GM12878 (cell line): Measurements from ENCODE around the gene ZBTB16. TPM values are rescaled to one million over a fixed set of nuclear protein-coding genes. Genes with fewer than 3 reads are reported as not detected.

Experiments used
- ATAC-seq: fragments of 200-7000 bp; cut with Tn5 transposase; 3 replicates; pipeline ENCODE4 v1.9.1; 2020; ENCODE audit warnings: mild to moderate bottlenecking, moderate library complexity
- BruUV-seq: library from RNA; stranded (reverse); fragments of 400-500 nt; replicated peaks from 2 replicates; lab custom pipeline; 2021; lab: Mats Ljungman, UMichigan
- CTCF ChIA-PET: fragments of 300-600 bp; sonication (Branson Sonifier 250); formaldehyde crosslinking; extraction: SDS; loops from one replicate; lab custom pipeline; 2021; ENCODE audit warnings: inconsistent platforms; lab: Yijun Ruan, JAX
- POLR2A ChIA-PET: fragments of 350-600 bp; formaldehyde crosslinking; extraction: SDS; loops from one replicate; lab custom pipeline; 2021; ENCODE audit warnings: inconsistent platforms; lab: Charles Lee
- RAD21 ChIA-PET: fragments of 300-600 bp; sonication (Branson Sonifier 250); formaldehyde crosslinking; loops from one replicate; lab custom pipeline; 2023; ENCODE audit warnings: antibody characterized with exemption; ENCODE audit not compliant: unreplicated experiment; lab: Charles Lee
- SMC1A ChIA-PET: fragments of 300-600 bp; sonication (Branson Sonifier 250); formaldehyde crosslinking; loops from one replicate; lab custom pipeline; 2023; ENCODE audit not compliant: unreplicated experiment, uncharacterized antibody; lab: Charles Lee
- DNase-seq: peaks from one replicate; pipeline ENCODE4 v3.0.0-alpha.2; 2011; ENCODE audit warnings: low read depth, low spot score
- FAIRE-seq: peaks from 3 replicates; lab custom pipeline; 2011; peaks lifted over from hg19 to GRCh38; lab: Jason Lieb, UNC
- H2AFZ ChIP-seq: 2 replicates; pipeline ENCODE4 v1.6.0; 2011; ENCODE audit warnings: low read depth, low read length, control low read depth; ENCODE audit not compliant: control insufficient read depth
- H3K27ac ChIP-seq: 2 replicates; pipeline ENCODE4 v1.5.1; 2011; ENCODE audit warnings: control low read depth; ENCODE audit not compliant: control insufficient read depth, insufficient read depth
- H3K27me3 ChIP-seq, 2 experiments: replicated peaks in 1 of 2; 2 replicates each; pipeline versions ENCODE4 v1.6.0 to v1.6.1; 2011; ENCODE audit warnings: low read length in 1 of 2; ENCODE audit not compliant: control insufficient read depth in 2 of 2, insufficient read depth in 2 of 2
- H3K36me3 ChIP-seq, 2 experiments: 2 replicates each; pipeline ENCODE4 v1.5.1; 2011; ENCODE audit warnings: low read length in 1 of 2; ENCODE audit not compliant: control insufficient read depth in 2 of 2, insufficient read depth in 2 of 2
- H3K4me1 ChIP-seq: 2 replicates; pipeline ENCODE4 v1.6.1; 2011; ENCODE audit warnings: mild to moderate bottlenecking, low read length, moderate library complexity, mixed read lengths; ENCODE audit not compliant: control insufficient read depth, insufficient read depth
- H3K4me2 ChIP-seq: 2 replicates; pipeline ENCODE4 v1.6.0; 2011; ENCODE audit warnings: control low read depth; ENCODE audit not compliant: control insufficient read depth, insufficient read depth
- H3K4me3 ChIP-seq: fragments of 200-600 bp; sonication (generic); 2 replicates; pipeline ENCODE4 v1.5.1; 2016
- H3K79me2 ChIP-seq: 2 replicates; pipeline ENCODE4 v1.6.0; 2011; ENCODE audit warnings: low read length; ENCODE audit not compliant: control insufficient read depth, insufficient read depth
- H3K9ac ChIP-seq: 2 replicates; pipeline ENCODE4 v1.8.0; 2011; ENCODE audit warnings: low read length, control low read depth, mixed read lengths; ENCODE audit not compliant: control insufficient read depth, insufficient read depth
- H3K9me3 ChIP-seq: replicated peaks from 3 replicates; pipeline ENCODE4 v1.5.1; 2011; ENCODE audit warnings: mild to moderate bottlenecking, low read length; ENCODE audit not compliant: control insufficient read depth, insufficient read depth
- H4K20me1 ChIP-seq: 2 replicates; pipeline ENCODE4 v1.6.0; 2011; ENCODE audit not compliant: control insufficient read depth, insufficient read depth
- BCLAF1 ChIP-seq: fragments of 450-650 bp; IDR thresholded peaks from 2 replicates; pipeline ENCODE4 v1.6.1; 2017; ENCODE audit warnings: antibody characterized with exemption, mild to moderate bottlenecking, moderate library complexity
- CEBPB ChIP-seq, 2 experiments: fragments of 150-350 bp in 1 of 2; IDR thresholded peaks; 2 replicates each; pipeline ENCODE4 v1.6.1; 2012 to 2014; ENCODE audit warnings: low read depth in 2 of 2, low read length in 2 of 2, borderline replicate concordance in 1 of 2, inconsistent platforms in 1 of 2
- CREM ChIP-seq: IDR thresholded peaks from 2 replicates; pipeline ENCODE4 v1.6.1; 2014; ENCODE audit warnings: antibody characterized with exemption, low read depth
- HDAC2 ChIP-seq: fragments of 200-600 bp; sonication (generic); IDR thresholded peaks from 2 replicates; pipeline ENCODE4 v1.6.1; 2017
- ZBED1 ChIP-seq: IDR thresholded peaks from 2 replicates; pipeline ENCODE4 v1.6.1; 2016; ENCODE audit warnings: borderline replicate concordance
- WGBS: methylation state at CpG from one replicate; pipeline ENCODE4 v1.1.6; 2016; ENCODE audit warnings: low lambda C conversion rate; ENCODE audit not compliant: insufficient replicate concordance, insufficient coverage; ENCODE audit errors: missing lambda C conversion rate; 5-methylcytosine and 5-hydroxymethylcytosine counted together
- in situ Hi-C: fragments of 300-500 bp; cut with MboI; formaldehyde crosslinking; loops from 9 replicates; pipeline ENCODE4 v1.14.3; 2018; ENCODE audit warnings: mixed read lengths
- intact Hi-C: fragments of 100-400 bp; cut with micrococcal nuclease; formaldehyde crosslinking; loops from one replicate; pipeline ENCODE4 v1.14.2; 2022; ENCODE audit not compliant: unreplicated experiment
- polyA plus RNA-seq, 11 experiments: library from polyadenylated mRNA; depleted of rRNA in 4 of 11; unstranded in 6 of 11; stranded (reverse) in 5 of 11; fragments of >200 nt; fragmentation: Nextera tagmentation in 4 of 11; fragmentation: Illumina TruSeq in 1 of 11; extraction: Ambion mirVana in 4 of 11; extraction: Trizol in 1 of 11; gene quantifications; 1 replicate in 1 of 11; 2 replicates in 10 of 11; pipeline versions ENCODE4 v1.2.1 to v1.2.3, GENCODE V29; 2011 to 2016; ENCODE audit warnings: inconsistent platforms in 2 of 11, missing spikeins in 2 of 11, low read depth in 1 of 11
- total RNA-seq, 4 experiments: library from RNA; depleted of rRNA in 3 of 4; stranded (reverse); fragments of >200 nt in 3 of 4; fragmentation: Illumina TruSeq in 1 of 4; extraction: Trizol in 1 of 4; gene quantifications; 2 replicates each; pipeline versions ENCODE4 v1.2.1 to v1.2.3, GENCODE V29; 2013 to 2021
- TF ChIP-seq, protein P1 (sequence below): IDR thresholded peaks from 2 replicates; pipeline ENCODE4 v1.6.1; 2011; ENCODE audit warnings: borderline replicate concordance, low read depth, mild to moderate bottlenecking, moderate library complexity, low read length; ENCODE audit not compliant: insufficient read depth, poor library complexity, severe bottlenecking

ZBTB16 gene
- total and polyA plus RNA-seq, 10 of the 15 experiments (the other 5 are each of a cell fraction or from before 2014, with no cell fraction given): 0.38 TPM; not detected in 9

GRCh38 chr11:114282488-114282887, 223.0 kb downstream of the ZBTB16 start:
- Histone ChIP-seq H3K27ac (no peak overlapping the region), H2AFZ (no peak overlapping the region), H3K4me3 (no peak overlapping the region), H4K20me1 (no peaks in the 10 kb centered on the region), H3K36me3 (no peaks in the 10 kb centered on the region), H3K4me1 (no peaks in the 10 kb centered on the region), H3K79me2 (no peaks in the 10 kb centered on the region), H3K9me3 (no peaks in the 10 kb centered on the region), H3K9ac (no peak overlapping the region), H3K27me3 (peaks cover 0 to 6% of the 10 kb centered on the region in 2 experiments; a peak in 3 of 4 replicates), H3K4me2 (no peak overlapping the region)
- FAIRE-seq: no peak
- ChIA-PET POLR2A (no interaction called here), CTCF (interaction anchor here (1.3 kb wide), 1 partner anchor 289 kb away, joined by 3 read pairs; no protein-coding TSS in a partner anchor), RAD21 (no interaction called here), SMC1A (interaction anchor here (0.6 kb wide), 1 partner anchor 293 kb away, joined by 3 read pairs; no protein-coding TSS in a partner anchor)
- 37% methylated on average over 3 of the region's 3 CpGs for WGBS
- no peak for ATAC-seq
- BruUV-seq: no TSS peak
- TF ChIP-seq BCLAF1 (no peak), ZBED1 (no peak), CEBPB (IDR thresholded peaks at IDR 0.05; ENCODE audit: borderline replicate concordance in 1 of 2, low read depth in 2 of 2, low read length in 2 of 2) (no peak), HDAC2 (no peak), CREM (no peak)
- TF ChIP-seq, protein P1, sequence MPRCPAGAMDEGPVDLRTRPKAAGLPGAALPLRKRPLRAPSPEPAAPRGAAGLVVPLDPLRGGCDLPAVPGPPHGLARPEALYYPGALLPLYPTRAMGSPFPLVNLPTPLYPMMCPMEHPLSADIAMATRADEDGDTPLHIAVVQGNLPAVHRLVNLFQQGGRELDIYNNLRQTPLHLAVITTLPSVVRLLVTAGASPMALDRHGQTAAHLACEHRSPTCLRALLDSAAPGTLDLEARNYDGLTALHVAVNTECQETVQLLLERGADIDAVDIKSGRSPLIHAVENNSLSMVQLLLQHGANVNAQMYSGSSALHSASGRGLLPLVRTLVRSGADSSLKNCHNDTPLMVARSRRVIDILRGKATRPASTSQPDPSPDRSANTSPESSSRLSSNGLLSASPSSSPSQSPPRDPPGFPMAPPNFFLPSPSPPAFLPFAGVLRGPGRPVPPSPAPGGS: no peak
- intact Hi-C loops (no loop called here), in situ Hi-C loops (no loop called here)
- DNase-seq: no peak
